ENCODE measurements around the gene ELL. TPM values are rescaled to one million over a fixed set of nuclear protein-coding genes. Genes with fewer than 3 reads are reported as not detected.

The ELL gene
- total and polyA plus RNA-seq, 9 donors = 1.6 to 22.3 (median 17.0) TPM

DNA sequence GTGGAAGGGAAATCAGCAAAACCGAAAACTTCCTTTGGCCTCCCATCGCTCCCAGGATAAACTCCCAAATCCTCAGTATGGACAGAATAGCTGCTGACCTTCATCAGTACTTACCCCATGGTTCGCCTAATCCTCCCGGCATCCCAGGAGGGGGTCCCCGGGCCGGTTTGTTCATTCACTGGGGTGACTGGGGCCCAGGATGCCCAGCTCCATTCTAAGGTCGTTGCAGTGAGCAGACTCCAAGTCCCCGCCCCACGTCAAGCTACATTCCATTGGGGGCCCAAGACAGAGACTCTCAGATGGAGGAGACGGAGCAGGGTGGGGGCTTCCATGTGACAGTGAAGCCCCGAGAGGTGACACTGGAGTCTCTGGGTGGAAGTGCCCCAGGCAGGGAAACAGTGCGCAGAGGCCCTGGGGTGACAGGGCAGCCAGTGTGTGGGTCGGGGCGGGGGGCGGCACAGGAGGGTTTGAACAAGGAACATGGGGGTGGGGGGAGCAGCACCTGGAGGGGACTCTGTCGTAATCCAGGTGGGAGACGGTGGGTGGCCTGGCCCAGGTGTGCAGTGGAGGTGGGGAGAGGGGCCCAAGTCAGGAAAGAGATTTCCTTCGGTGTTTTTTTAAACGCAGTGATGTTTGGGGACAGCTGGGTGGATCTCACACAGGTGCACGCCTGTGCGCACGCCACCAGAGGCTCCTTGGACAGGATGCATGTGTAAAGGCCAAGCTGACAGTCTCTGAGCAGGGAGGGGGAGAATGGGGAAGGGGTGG is 97.6 kb downstream of the ELL start:
- no peak overlapping the region for H3K4me3 ChIP-seq
- H3K9me3 ChIP-seq = no peaks in the 10 kb centered on the region
- TF ChIP-seq EP300 (IDR thresholded peaks at IDR 0.05) = no peak
- TF ChIP-seq, protein P1, sequence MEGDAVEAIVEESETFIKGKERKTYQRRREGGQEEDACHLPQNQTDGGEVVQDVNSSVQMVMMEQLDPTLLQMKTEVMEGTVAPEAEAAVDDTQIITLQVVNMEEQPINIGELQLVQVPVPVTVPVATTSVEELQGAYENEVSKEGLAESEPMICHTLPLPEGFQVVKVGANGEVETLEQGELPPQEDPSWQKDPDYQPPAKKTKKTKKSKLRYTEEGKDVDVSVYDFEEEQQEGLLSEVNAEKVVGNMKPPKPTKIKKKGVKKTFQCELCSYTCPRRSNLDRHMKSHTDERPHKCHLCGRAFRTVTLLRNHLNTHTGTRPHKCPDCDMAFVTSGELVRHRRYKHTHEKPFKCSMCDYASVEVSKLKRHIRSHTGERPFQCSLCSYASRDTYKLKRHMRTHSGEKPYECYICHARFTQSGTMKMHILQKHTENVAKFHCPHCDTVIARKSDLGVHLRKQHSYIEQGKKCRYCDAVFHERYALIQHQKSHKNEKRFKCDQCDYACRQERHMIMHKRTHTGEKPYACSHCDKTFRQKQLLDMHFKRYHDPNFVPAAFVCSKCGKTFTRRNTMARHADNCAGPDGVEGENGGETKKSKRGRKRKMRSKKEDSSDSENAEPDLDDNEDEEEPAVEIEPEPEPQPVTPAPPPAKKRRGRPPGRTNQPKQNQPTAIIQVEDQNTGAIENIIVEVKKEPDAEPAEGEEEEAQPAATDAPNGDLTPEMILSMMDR (IDR thresholded peaks at IDR 0.05) = no peak
- TF ChIP-seq POLR2A (IDR thresholded peaks at IDR 0.05) = no peak
- H3K4me1 ChIP-seq (ENCODE audit: insufficient read depth) = peaks cover 17% of the 10 kb centered on the region
- no peaks in the 10 kb centered on the region for H3K27me3 ChIP-seq
- 75 to 79% (median 76%) methylated on average over 22 of the region's 22 CpGs for WGBS, 3 donors
- intact Hi-C loops (cut with DNase I) = loop anchor here in 1 of 4 donors (10.0 kb wide), 1 partner anchor 420 kb away; the partner anchor contains the start of gene ARRDC2
- DNase-seq = peak in 3 of 5 donors; percentile 36 to 45 (median 39)
- H3K36me3 ChIP-seq = no peaks in the 10 kb centered on the region
- H3K27ac ChIP-seq = peak overlapping the region in 1 of 2 donors; percentile 2

DNA sequence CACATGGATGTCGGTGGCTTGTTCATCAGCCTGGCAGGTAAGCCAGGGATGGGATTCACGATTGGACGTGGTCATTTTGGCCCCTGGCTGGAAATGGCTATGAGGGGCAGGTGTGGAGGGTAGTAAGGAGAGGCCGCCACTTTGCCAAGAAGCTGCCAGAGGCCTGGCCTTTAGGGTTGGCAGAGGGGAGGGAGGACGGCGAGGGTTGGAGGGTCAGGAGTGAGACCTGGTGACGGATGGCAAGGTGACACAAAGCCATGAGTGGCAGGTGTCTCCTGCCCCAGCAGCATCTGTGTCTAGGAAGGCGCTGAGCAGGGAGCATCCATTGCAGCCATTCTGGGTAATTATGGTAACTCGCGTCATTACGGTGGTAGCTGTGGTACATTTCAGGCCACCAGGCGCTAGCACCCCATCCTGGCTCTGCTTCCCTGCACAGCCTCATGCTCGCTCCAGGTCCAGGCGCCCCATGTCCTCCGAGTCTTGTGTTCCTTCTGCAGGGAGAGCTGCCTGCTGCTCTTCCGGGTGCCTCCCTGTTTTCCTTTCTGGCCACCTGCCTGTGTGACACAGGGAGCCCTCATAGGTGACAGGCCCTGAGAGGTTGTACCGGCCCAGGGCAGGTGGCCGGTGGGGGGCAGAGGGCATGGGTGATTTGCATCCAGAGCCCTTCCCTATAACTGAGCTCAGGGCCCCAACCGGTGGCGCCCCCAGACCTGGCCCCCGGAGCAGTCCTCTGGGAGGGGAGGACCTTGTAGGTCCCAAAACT is 98.4 kb downstream of the ELL start:
- DNase-seq = peak in 3 of 5 donors; percentile 17 to 39 (median 34)
- intact Hi-C loops (cut with DNase I) = loop anchor here in 1 of 4 donors (10.0 kb wide), 1 partner anchor 419 kb away; the partner anchor contains the start of gene ARRDC2
- no peaks in the 10 kb centered on the region for H3K36me3 ChIP-seq
- H3K4me1 ChIP-seq (ENCODE audit: insufficient read depth) = peaks cover 22% of the 10 kb centered on the region
- WGBS, 3 donors = 74 to 77% (median 75%) methylated on average over 21 of the region's 21 CpGs
- no peaks in the 10 kb centered on the region for H3K9me3 ChIP-seq
- TF ChIP-seq EP300 (IDR thresholded peaks at IDR 0.05) (no peak), POLR2A (IDR thresholded peaks at IDR 0.05) (no peak)
- TF ChIP-seq, protein P1 (IDR thresholded peaks at IDR 0.05) = no peak
- no peak overlapping the region for H3K27ac ChIP-seq
- no peaks in the 10 kb centered on the region for H3K27me3 ChIP-seq
- no peak overlapping the region for H3K4me3 ChIP-seq

DNA sequence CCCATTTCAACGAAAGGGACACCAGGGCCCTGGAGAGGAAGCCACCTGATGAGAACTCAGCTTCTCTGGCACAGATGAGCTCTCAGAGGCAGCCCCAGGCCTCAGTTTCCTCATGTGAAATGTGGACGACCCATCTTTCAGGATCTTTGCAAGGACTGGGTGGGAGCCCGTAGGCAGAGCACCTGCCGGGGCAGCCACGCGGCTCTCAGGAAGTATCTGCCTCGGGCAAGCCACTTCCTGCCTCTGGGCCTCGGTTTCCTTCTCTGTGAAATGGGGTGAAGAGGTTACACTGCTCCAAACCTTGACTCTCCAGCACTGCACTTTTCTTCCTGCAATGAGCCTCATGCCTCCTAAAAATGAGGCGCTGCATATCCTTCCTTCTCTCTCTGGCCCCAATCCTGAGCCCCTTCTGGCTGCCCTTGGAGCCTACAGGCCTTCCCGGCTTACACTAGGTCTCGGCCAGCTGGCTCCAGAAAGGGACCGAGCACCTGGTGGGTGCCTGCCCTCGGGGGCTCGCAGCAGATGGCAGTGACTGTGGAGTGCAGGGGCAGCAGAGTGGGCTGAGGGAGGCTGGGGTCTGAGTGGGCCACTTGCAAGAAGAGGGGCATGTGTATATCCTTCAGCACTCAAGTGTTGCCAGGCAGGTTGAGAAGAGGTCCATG is 99.2 kb downstream of the ELL start:
- no peak overlapping the region for H3K27ac ChIP-seq
- 72 to 75% (median 74%) methylated on average over 14 of the region's 14 CpGs for WGBS, 3 donors

More for the DNA sequence above, 99.2 kb downstream of the ELL start:
- no peak overlapping the region for H3K4me3 ChIP-seq
- H3K4me1 ChIP-seq (ENCODE audit: insufficient read depth) = peaks cover 27% of the 10 kb centered on the region
- DNase-seq = peak in 3 of 5 donors; percentile 32 to 40 (median 33)
- H3K9me3 ChIP-seq = no peaks in the 10 kb centered on the region
- H3K27me3 ChIP-seq = no peaks in the 10 kb centered on the region
- H3K36me3 ChIP-seq = no peaks in the 10 kb centered on the region
- intact Hi-C loops (cut with DNase I) = loop anchor here in 1 of 4 donors (10.0 kb wide), 1 partner anchor 418 kb away; the partner anchor contains the start of gene ARRDC2
- TF ChIP-seq EP300 (IDR thresholded peaks at IDR 0.05) (no peak), POLR2A (IDR thresholded peaks at IDR 0.05) (no peak)
- TF ChIP-seq, protein P1 (IDR thresholded peaks at IDR 0.05) = no peak

All from ovary (tissue), 9 donors.